A673 (cell line): ENCODE results near the gene MLIP. TPM values are rescaled to one million over a fixed set of nuclear protein-coding genes. Genes with fewer than 3 reads are reported as not detected.

Experiments used
- BruUV-seq: library from RNA; stranded (reverse); fragments of 400-500 nt; replicated peaks from 2 replicates; lab custom pipeline; 2021; lab: Mats Ljungman, UMichigan
- CTCF ChIA-PET: fragments of 300-600 bp; sonication (Branson Sonifier 250); formaldehyde crosslinking; loops from one replicate; lab custom pipeline; 2022; ENCODE audit warnings: antibody characterized with exemption; lab: Charles Lee
- POLR2A ChIA-PET: fragments of 300-600 bp; sonication (Branson Sonifier 250); formaldehyde crosslinking; loops from one replicate; lab custom pipeline; 2022; ENCODE audit warnings: antibody characterized with exemption; ENCODE audit not compliant: low non-redundant PET; lab: Charles Lee
- DNase-seq: peaks from one replicate; pipeline ENCODE4 v3.0.0-alpha.2; 2015; ENCODE audit warnings: low spot score
- H3K27ac ChIP-seq: fragments of 200-600 bp; sonication (generic); 2 replicates; pipeline ENCODE4 v1.5.1; 2016; ENCODE audit warnings: mixed run types, low read depth, mild to moderate bottlenecking, mixed read lengths, antibody characterized with exemption, low read length; ENCODE audit not compliant: poor library complexity, severe bottlenecking
- H3K27me3 ChIP-seq: fragments of 200-600 bp; sonication (generic); replicated peaks from 2 replicates; pipeline ENCODE4 v1.6.1; 2017; ENCODE audit warnings: mixed run types, low read depth, mild to moderate bottlenecking, mixed read lengths, antibody characterized with exemption, low read length; ENCODE audit not compliant: insufficient read depth, poor library complexity
- H3K36me3 ChIP-seq: fragments of 200-600 bp; sonication (generic); 2 replicates; pipeline ENCODE4 v1.6.1; 2016; ENCODE audit warnings: mixed run types, mild to moderate bottlenecking, mixed read lengths, antibody characterized with exemption, low read length; ENCODE audit not compliant: insufficient read depth, poor library complexity, severe bottlenecking
- H3K4me1 ChIP-seq: fragments of 200-600 bp; sonication (generic); 2 replicates; pipeline ENCODE4 v1.6.1; 2017; ENCODE audit warnings: mixed run types, mild to moderate bottlenecking, mixed read lengths, antibody characterized with exemption, low read length; ENCODE audit not compliant: insufficient read depth, poor library complexity, severe bottlenecking
- H3K4me3 ChIP-seq: fragments of 200-600 bp; sonication (generic); 2 replicates; pipeline ENCODE4 v1.5.1; 2016; ENCODE audit warnings: low read depth, mixed run types, mild to moderate bottlenecking, mixed read lengths, low read length; ENCODE audit not compliant: poor library complexity, severe bottlenecking
- H3K9me3 ChIP-seq: fragments of 200-600 bp; sonication (generic); 2 replicates; pipeline ENCODE4 v1.6.1; 2016; ENCODE audit warnings: mixed run types, low read depth, mild to moderate bottlenecking, mixed read lengths, antibody characterized with exemption, low read length; ENCODE audit not compliant: poor library complexity, severe bottlenecking
- EZH2 ChIP-seq: fragments of 200-600 bp; sonication (generic); IDR thresholded peaks from 2 replicates; pipeline ENCODE4 v1.6.1; 2017; ENCODE audit warnings: borderline replicate concordance, low read depth, mild to moderate bottlenecking, mixed read lengths, antibody characterized with exemption, low read length; ENCODE audit not compliant: poor library complexity, severe bottlenecking
- intact Hi-C: fragments of 100-400 bp; cut with micrococcal nuclease; formaldehyde crosslinking; loops from one replicate; pipeline ENCODE4 v1.10.0; 2022; ENCODE audit not compliant: unreplicated experiment
- total RNA-seq: library from RNA; stranded (reverse); gene quantifications from 2 replicates; pipeline ENCODE4 v1.2.3, GENCODE V29; 2021
- TF ChIP-seq, protein P1 (sequence below): fragments of 300-800, 200-600 bp; sonication (generic); conservative IDR thresholded peaks from 2 replicates; pipeline ENCODE4 v1.5.1; 2017; ENCODE audit warnings: low read depth, mild to moderate bottlenecking, antibody characterized with exemption, low read length, moderate library complexity, mixed read lengths

MLIP gene
- total RNA-seq, 1 experiment from 2014 or later, result 0.58 TPM

DNA sequence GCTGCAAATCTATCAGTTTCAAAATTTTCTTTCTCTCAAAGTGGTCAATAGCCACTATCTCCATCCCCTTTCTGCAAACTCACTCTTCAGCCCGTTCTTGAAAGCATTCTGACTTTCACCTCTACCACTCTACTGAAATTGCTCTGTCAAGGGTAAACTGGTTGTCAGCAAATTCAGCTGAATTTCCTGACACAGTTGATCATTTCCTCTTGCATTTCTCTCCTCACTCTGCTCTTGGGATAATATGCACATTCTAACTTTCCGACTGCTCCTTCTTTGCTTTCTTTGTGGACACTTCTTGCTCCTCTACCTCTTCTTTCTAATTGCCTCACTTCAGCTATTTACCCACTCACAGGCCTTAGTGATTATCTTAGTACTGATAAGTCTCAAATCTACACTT, 123.3 kb downstream of the MLIP start:
- no TSS peak for BruUV-seq
- ChIA-PET POLR2A (no interaction called here), CTCF (no interaction called here)
- H3K4me1 ChIP-seq, result peaks cover 12% of the 10 kb centered on the region
- no peaks in the 10 kb centered on the region for H3K36me3 ChIP-seq
- no peak overlapping the region for H3K4me3 ChIP-seq
- no peaks in the 10 kb centered on the region for H3K9me3 ChIP-seq
- TF ChIP-seq EZH2, result no peak
- TF ChIP-seq, protein P1, sequence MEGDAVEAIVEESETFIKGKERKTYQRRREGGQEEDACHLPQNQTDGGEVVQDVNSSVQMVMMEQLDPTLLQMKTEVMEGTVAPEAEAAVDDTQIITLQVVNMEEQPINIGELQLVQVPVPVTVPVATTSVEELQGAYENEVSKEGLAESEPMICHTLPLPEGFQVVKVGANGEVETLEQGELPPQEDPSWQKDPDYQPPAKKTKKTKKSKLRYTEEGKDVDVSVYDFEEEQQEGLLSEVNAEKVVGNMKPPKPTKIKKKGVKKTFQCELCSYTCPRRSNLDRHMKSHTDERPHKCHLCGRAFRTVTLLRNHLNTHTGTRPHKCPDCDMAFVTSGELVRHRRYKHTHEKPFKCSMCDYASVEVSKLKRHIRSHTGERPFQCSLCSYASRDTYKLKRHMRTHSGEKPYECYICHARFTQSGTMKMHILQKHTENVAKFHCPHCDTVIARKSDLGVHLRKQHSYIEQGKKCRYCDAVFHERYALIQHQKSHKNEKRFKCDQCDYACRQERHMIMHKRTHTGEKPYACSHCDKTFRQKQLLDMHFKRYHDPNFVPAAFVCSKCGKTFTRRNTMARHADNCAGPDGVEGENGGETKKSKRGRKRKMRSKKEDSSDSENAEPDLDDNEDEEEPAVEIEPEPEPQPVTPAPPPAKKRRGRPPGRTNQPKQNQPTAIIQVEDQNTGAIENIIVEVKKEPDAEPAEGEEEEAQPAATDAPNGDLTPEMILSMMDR, result no peak
- H3K27me3 ChIP-seq, result no peaks in the 10 kb centered on the region
- no peak for DNase-seq
- intact Hi-C loops, result no loop called here
- H3K27ac ChIP-seq, result no peak overlapping the region

DNA sequence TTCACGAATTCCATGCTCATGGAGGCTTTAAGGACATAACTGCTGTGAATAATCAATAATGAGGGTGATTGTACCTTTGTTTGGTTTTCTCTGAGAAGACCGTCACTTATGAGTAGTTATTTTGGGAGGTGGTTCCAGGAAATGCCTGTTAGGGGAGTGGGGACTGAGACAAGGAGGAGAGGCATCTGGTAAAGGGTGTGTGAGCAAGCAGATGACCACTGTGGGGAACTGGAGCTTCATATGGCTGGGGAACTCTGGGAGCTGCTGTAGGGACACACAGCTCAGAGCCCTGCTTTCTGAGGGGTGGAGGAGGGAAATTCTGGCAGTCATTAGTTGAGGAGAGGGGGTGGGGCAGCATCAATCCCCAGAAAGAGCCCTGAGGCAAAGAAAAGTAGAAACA, 125.7 kb downstream of the MLIP start:
- Histone ChIP-seq H3K4me1 (peaks cover 12% of the 10 kb centered on the region), H3K27me3 (no peaks in the 10 kb centered on the region), H3K9me3 (no peaks in the 10 kb centered on the region), H3K4me3 (no peak overlapping the region), H3K36me3 (no peaks in the 10 kb centered on the region), H3K27ac (no peak overlapping the region)
- intact Hi-C loops, result no loop called here
- TF ChIP-seq, protein P1, result no peak
- no peak for TF ChIP-seq EZH2
- no TSS peak for BruUV-seq
- ChIA-PET CTCF (no interaction called here), POLR2A (no interaction called here)
- peak; percentile 10 for DNase-seq

DNA sequence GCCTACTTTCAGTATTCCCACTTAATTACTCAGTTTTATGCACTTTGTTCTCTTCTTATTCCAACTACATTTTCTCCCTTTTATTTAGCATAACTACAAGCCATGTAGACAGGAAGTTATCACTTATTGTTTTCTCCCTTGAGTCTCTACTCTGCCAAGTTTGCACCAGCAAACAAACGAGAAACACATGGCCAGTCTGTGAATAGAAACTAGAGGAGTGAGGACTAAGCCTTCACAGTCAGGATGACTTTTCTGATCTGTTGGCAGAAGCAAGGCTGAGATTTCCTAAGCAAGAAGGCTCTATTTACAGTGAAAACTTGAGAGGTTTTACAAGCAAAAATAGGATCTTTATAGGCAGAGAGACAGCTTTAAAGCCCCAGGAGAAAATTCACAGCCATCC, 127.2 kb downstream of the MLIP start:
- ChIA-PET POLR2A (no interaction called here), CTCF (no interaction called here)
- TF ChIP-seq, protein P1, result no peak
- no peak for TF ChIP-seq EZH2
- no TSS peak for BruUV-seq
- Histone ChIP-seq H3K27me3 (no peaks in the 10 kb centered on the region), H3K9me3 (no peaks in the 10 kb centered on the region), H3K4me1 (peaks cover 12% of the 10 kb centered on the region), H3K27ac (peak overlapping the region; percentile 54), H3K4me3 (no peak overlapping the region), H3K36me3 (no peaks in the 10 kb centered on the region)
- intact Hi-C loops, result no loop called here
- peak; percentile 92 for DNase-seq
